HepG2 (cell line): ENCODE measurements around the gene TNFRSF21. TPM values are rescaled to one million over a fixed set of nuclear protein-coding genes. Genes with fewer than 3 reads are reported as not detected.

ENCODE experiments used
- AGO2 ChIP-seq: fragments of 200-400 bp; formaldehyde crosslinking; optimal IDR thresholded peaks from 2 replicates; pipeline ENCODE3; 2017; ENCODE audit warnings: mild to moderate bottlenecking, low read depth, low read length, moderate library complexity
- HHEX ChIP-seq: IDR thresholded peaks from 2 replicates; pipeline ENCODE4 v1.6.1; 2016; ENCODE audit warnings: control low read depth
- IKZF5 ChIP-seq: IDR thresholded peaks from 2 replicates; pipeline ENCODE4 v1.6.1; 2018; ENCODE audit warnings: missing genetic modification reagents, mild to moderate bottlenecking, missing compliant biosample characterization
- KLF12 ChIP-seq: sonication (generic); formaldehyde crosslinking; IDR thresholded peaks from 2 replicates; pipeline ENCODE4 v1.4.0; 2020; ENCODE audit warnings: missing genetic modification reagents, borderline replicate concordance
- KMT2B ChIP-seq: IDR thresholded peaks from 2 replicates; pipeline ENCODE4 v1.6.1; 2016; ENCODE audit warnings: missing genetic modification reagents, missing compliant biosample characterization
- NCOR1 ChIP-seq: fragments of 200-600 bp; sonication (generic); IDR thresholded peaks from 2 replicates; pipeline ENCODE4 v1.7.0; 2017; ENCODE audit warnings: antibody characterized with exemption, low read length, borderline replicate concordance
- PRDM4 ChIP-seq: sonication (generic); formaldehyde crosslinking; IDR thresholded peaks from 2 replicates; pipeline ENCODE4 v1.9.0; 2021; ENCODE audit warnings: missing genetic modification reagents, borderline replicate concordance
- SIN3A ChIP-seq: IDR thresholded peaks from 2 replicates; pipeline ENCODE4 v1.6.1; 2011; ENCODE audit warnings: low read depth, mild to moderate bottlenecking, control low read depth, low read length, borderline replicate concordance
- YY1 ChIP-seq: IDR thresholded peaks from 2 replicates; pipeline ENCODE4 v1.6.1; 2011; ENCODE audit warnings: low read length, low read depth, moderate library complexity, mild to moderate bottlenecking; ENCODE audit not compliant: insufficient read depth, insufficient replicate concordance
- ZBTB43 ChIP-seq: sonication (generic); formaldehyde crosslinking; conservative IDR thresholded peaks from 2 replicates; pipeline ENCODE4 v1.4.0; 2020; ENCODE audit warnings: missing genetic modification reagents
- ZEB1 ChIP-seq: IDR thresholded peaks from 2 replicates; pipeline ENCODE4 v1.6.1; 2012; ENCODE audit warnings: mild to moderate bottlenecking, low read depth, inconsistent platforms; ENCODE audit not compliant: insufficient replicate concordance
- ZKSCAN5 ChIP-seq: sonication (generic); formaldehyde crosslinking; IDR thresholded peaks from 2 replicates; pipeline ENCODE4 v1.5.1; 2020; ENCODE audit warnings: mild to moderate bottlenecking, missing genetic modification reagents
- ZNF121 ChIP-seq: sonication (generic); formaldehyde crosslinking; IDR thresholded peaks from 2 replicates; pipeline ENCODE4 v1.5.0; 2020; ENCODE audit warnings: mild to moderate bottlenecking, missing genetic modification reagents
- ZNF256 ChIP-seq: sonication (generic); formaldehyde crosslinking; conservative IDR thresholded peaks from 2 replicates; pipeline ENCODE4 v1.4.0; 2020; ENCODE audit warnings: missing genetic modification reagents
- ZNF383 ChIP-seq: sonication (generic); formaldehyde crosslinking; IDR thresholded peaks from 2 replicates; pipeline ENCODE4 v1.4.0; 2020; ENCODE audit warnings: missing genetic modification reagents, mild to moderate bottlenecking, borderline replicate concordance
- ZNF512 ChIP-seq: sonication (generic); formaldehyde crosslinking; IDR thresholded peaks from 2 replicates; pipeline ENCODE4 v1.4.0; 2020; ENCODE audit warnings: mild to moderate bottlenecking, missing genetic modification reagents
- ZNF574 ChIP-seq: sonication (generic); formaldehyde crosslinking; IDR thresholded peaks from 2 replicates; pipeline ENCODE4 v1.4.0; 2020; ENCODE audit warnings: missing genetic modification reagents
- ZNF639 ChIP-seq: conservative IDR thresholded peaks from 2 replicates; pipeline ENCODE4 v1.6.1; 2018; ENCODE audit warnings: missing genetic modification reagents
- polyA plus RNA-seq, 8 experiments: library from polyadenylated mRNA; depleted of rRNA in 3 of 8; stranded (reverse) in 7 of 8; unstranded in 1 of 8; fragments of >200 nt; fragmentation: Illumina TruSeq in 4 of 8; extraction: Trizol in 4 of 8; gene quantifications; 2 replicates each; pipeline versions ENCODE4 v1.2.1 to v1.2.3, GENCODE V29; 2011 to 2016; ENCODE audit warnings: low read depth in 4 of 8, missing spikeins in 1 of 8, mixed read lengths in 1 of 8; ENCODE audit not compliant: insufficient read depth in 1 of 8
- total RNA-seq, 5 experiments: library from RNA; depleted of rRNA; stranded (reverse); fragments of >200 nt; fragmentation: Illumina TruSeq; extraction: Trizol; gene quantifications; 2 replicates each; pipeline ENCODE4 v1.2.3, GENCODE V29; 2016; ENCODE audit warnings: low read depth in 1 of 5

Gene TNFRSF21
- total and polyA plus RNA-seq, 2 of the 13 experiments (the other 11 are each of a cell fraction or from before 2014, with no cell fraction given), result 24.8 to 46.3 TPM

GRCh38 chr6:47308552-47309290 is 984 bp downstream of the TNFRSF21 start (continued):
- TF ChIP-seq ZNF512 (CRISPR knock-in tag) (no peak), ZNF256 (CRISPR knock-in tag) (no peak), PRDM4 (CRISPR knock-in tag) (no peak), SIN3A (peak; percentile 73; the same call in 1 of the 2 replicates), IKZF5 (no peak; the same call in 1 of the 2 replicates), ZEB1 (no peak), ZNF383 (CRISPR knock-in tag) (no peak), NCOR1 (no peak), ZNF121 (CRISPR knock-in tag) (0 out of 2 replicates have a peak, but pooled peaks have one; percentile 17), YY1 (no peak), KMT2B (CRISPR knock-in tag) (no peak), ZNF574 (no peak), ZBTB43 (no peak), KLF12 (CRISPR knock-in tag) (no peak), AGO2 (peak; percentile 95), ZKSCAN5 (CRISPR knock-in tag) (no peak), ZNF639 (CRISPR knock-in tag) (no peak), HHEX (CRISPR knock-in tag) (no peak)
